GM10847 (cell line): ENCODE results near the gene SCGB2B2.

Experiments used
- POLR2A ChIP-seq: IDR thresholded peaks from 2 replicates; pipeline ENCODE4 v1.6.1; 2011; ENCODE audit not compliant: insufficient read length; ENCODE audit errors: extremely low read depth

SCGB2B2 gene

DNA sequence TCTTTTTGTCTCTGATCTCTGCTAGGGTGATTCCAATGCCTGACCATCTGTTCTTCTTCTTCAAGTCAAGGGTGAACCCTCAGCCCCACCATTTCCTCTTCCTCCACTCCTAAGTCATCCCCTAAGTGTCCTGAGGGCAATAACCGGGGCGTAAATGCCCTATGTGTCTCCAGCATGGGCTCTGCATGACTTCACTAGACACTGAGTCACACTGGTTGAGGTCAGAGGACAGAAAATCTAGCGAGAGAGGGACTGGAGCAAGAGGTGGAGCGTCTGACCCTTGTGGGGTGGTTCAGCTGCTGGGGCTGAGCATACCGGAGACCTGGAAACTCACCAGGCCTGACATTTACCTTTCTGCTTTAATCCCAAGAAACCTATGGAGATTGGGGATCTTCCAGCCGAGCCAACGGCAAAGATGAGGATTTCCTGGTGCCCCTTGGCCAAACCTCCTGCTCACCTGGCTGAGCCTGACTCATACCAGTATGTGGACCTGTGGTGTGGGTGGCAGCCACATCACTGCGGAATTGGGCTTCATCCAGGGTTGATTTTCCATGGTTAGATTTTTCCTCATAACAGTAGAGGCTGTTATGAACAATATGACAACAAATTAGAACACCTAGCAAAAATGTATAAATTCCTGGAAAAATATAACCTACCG is 26.9 kb downstream of the SCGB2B2 start:
- no peak for TF ChIP-seq POLR2A

DNA sequence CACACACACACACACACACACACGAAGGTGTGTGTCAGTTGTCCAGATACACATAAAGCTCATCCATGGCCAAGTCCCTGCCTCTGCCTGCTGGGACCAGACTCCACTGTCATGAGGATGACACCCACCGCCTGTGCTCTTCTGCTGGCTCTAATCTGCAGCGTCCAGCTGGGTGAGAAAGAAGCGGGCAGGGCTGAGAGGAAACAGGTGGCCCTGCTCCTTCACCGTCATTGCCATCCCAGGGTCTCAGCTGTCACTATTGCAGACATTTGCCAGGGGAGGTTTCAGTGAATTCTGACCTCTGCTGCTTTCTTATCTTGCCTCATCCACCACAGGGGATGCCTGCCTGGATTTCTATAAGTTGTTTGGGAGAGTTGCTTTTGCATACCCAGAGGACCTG is 31.4 kb downstream of the SCGB2B2 start:
- TF ChIP-seq POLR2A, result no peak

DNA sequence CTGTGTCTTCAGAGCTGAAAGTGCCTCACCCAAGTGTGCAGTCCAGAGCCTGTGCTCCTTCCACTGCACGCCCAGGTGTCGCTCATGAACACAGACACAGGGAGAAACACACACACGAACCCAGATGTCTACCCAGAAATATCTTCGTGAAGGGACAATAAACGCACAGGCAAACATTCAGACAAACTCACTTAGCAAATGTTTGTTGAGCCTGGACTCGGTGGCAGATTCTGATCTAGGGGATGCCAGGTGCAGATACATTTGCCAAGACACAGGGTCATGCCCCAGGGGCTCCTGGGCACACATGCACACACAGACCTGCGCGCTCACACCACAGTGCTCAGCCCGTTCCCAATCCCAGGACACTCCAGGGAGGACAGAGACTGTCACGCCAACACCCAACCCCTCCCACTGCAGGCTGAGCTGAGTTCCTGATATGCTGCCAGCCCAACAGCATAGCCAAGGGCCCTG is 31.9 kb downstream of the SCGB2B2 start:
- TF ChIP-seq POLR2A, result no peak

DNA sequence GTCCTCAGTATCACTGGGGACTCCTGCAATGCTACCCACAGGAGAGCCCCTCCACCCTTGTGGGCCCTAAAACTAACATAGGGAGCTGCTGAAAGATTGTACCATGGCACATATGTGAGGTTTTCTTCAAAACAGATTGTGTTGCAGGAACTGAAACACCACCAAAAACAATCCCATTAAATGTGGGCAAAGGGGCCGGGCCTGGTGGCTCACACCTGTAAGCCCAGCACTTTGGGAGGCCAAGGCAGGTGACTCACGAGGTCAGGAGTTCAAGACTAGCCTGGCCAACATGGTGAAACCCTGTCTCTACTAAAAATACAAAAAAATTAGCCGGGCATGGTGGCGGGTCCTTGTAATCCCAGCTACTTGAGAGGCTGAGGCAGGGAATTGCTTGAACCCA is 34.7 kb downstream of the SCGB2B2 start:
- TF ChIP-seq POLR2A, result no peak

DNA sequence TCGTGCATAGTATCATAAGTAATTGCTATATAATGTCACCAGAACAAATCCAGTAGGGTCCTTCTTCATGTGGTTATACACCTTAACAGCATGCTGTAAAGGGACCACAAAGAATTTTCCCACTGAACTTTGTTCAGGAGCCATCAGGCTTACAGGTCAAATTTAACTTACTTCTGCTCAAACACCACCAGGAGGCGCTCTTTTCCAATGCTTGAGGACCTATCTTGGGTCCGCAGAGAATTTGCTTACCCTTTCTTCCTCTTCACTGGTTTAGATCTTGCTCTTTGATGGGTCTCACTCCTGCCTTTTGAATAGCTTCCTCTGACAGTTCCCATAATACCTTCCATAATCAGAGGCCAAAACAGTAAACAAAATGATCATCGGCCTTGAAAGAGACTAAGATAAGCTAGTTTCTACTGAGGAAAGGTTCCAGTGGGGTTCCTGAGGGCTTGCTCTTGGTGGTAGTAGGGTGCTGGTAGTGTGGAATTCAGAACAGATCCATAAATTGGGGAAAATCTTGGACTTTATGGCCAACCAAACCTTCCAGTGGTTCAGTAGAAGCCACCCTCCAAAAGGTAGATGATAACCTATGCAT is 37.4 kb downstream of the SCGB2B2 start:
- TF ChIP-seq POLR2A, result no peak

DNA sequence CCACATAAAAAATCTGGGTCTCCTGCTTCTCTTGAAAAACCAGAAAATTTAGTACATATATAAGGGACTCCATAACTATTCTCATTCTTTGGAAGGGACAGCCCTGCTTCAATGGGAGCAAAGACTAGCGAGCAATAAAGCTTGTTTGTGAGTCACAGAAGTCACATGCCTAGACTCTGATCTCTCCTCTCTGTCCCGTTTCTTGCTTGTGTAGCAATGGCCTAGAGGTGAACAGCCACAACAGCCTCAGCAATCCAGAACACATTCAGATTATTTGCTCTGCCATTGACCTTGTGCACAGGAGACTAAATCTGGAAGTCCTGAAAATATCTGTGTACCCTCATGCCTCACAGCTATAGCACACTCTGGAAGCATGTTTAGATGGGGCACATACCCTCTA is 43.2 kb downstream of the SCGB2B2 start:
- TF ChIP-seq POLR2A, result no peak
